ENCODE results near the gene MFRP. TPM values are rescaled to one million over a fixed set of nuclear protein-coding genes. Genes with fewer than 3 reads are reported as not detected.
A peak's percentile ranks its signal among the peaks of the same experiment; 100 is the strongest.

Gene MFRP
- total RNA-seq, 4 donors from 2014 or later = not detected

GRCh38 chr11:119365071-119365591 is 18.6 kb upstream of the MFRP start:
- Histone ChIP-seq H3K27ac (peak overlapping the region in 1 of 3 donors; percentile 60), H3K4me3 (replicated peaks in 1 of 3) (no peak overlapping the region), H3K4me1 (peaks cover 59 to 76% of the 10 kb centered on the region in 2 donors)

GRCh38 chr11:119363851-119364590 is 17.5 kb upstream of the MFRP start:
- H3K9me3 ChIP-seq = no peaks in the 10 kb centered on the region
- peak overlapping the region; percentile 49 to 88 (median 85) for H3K27ac ChIP-seq
- H3K27me3 ChIP-seq = no peaks in the 10 kb centered on the region
- intact Hi-C loops (cut with DNase I) = no loop called here
- peak in 1 of 2 donors; percentile 82 for TF ChIP-seq POLR2A (IDR thresholded peaks at IDR 0.05)
- TF ChIP-seq CTCF (IDR thresholded peaks at IDR 0.05) = no peak
- no peaks in the 10 kb centered on the region for H3K36me3 ChIP-seq
- DNase-seq = peak; percentile 49 to 63
- H3K4me3 ChIP-seq (replicated peaks in 1 of 3) = peak overlapping the region in 2 of 3 donors; percentile 17 to 37
- WGBS, 2 donors = 3 to 18% methylated on average over 4 to 7 of the region's 88 CpGs
- peaks cover 48 to 64% of the 10 kb centered on the region in 2 donors for H3K4me1 ChIP-seq

More at GRCh38 chr11:119365071-119365591, 18.6 kb upstream of the MFRP start:
- intact Hi-C loops (cut with DNase I) = no loop called here
- no peak for DNase-seq
- 75 to 78% methylated on average over 6 of the region's 6 CpGs for WGBS, 2 donors
- Histone ChIP-seq H3K27me3 (no peaks in the 10 kb centered on the region), H3K9me3 (no peaks in the 10 kb centered on the region), H3K36me3 (no peaks in the 10 kb centered on the region)
- TF ChIP-seq CTCF (IDR thresholded peaks at IDR 0.05) (no peak), POLR2A (IDR thresholded peaks at IDR 0.05) (no peak)

GRCh38 chr11:119363081-119363850 is 16.8 kb upstream of the MFRP start:
- intact Hi-C loops (cut with DNase I) = no loop called here
- DNase-seq = peak; percentile 41 to 59
- peaks cover 41 to 57% of the 10 kb centered on the region in 2 donors for H3K4me1 ChIP-seq

GRCh38 chr11:119362741-119363080 is 16.2 kb upstream of the MFRP start:
- Histone ChIP-seq H3K4me1 (peaks cover 37 to 52% of the 10 kb centered on the region in 2 donors), H3K4me3 (replicated peaks in 1 of 3) (no peak overlapping the region)

More at GRCh38 chr11:119363081-119363850, 16.8 kb upstream of the MFRP start:
- TF ChIP-seq CTCF (IDR thresholded peaks at IDR 0.05) = no peak
- TF ChIP-seq POLR2A (IDR thresholded peaks at IDR 0.05) = no peak
- no peaks in the 10 kb centered on the region for H3K36me3 ChIP-seq
- no peaks in the 10 kb centered on the region for H3K27me3 ChIP-seq
- 35 to 62% methylated on average over 17 to 38 of the region's 44 CpGs for WGBS, 2 donors
- peak overlapping the region; percentile 49 to 88 (median 85) for H3K27ac ChIP-seq
- peak overlapping the region in 2 of 3 donors; percentile 17 to 37 for H3K4me3 ChIP-seq (replicated peaks in 1 of 3)
- no peaks in the 10 kb centered on the region for H3K9me3 ChIP-seq

More at GRCh38 chr11:119362741-119363080, 16.2 kb upstream of the MFRP start:
- H3K27me3 ChIP-seq = no peaks in the 10 kb centered on the region
- DNase-seq = no peak
- peak overlapping the region; percentile 36 to 88 (median 85) for H3K27ac ChIP-seq
- no peak for TF ChIP-seq POLR2A (IDR thresholded peaks at IDR 0.05)
- no peak for TF ChIP-seq CTCF (IDR thresholded peaks at IDR 0.05)
- 87% methylated on average over 5 of the region's 5 CpGs for WGBS, 2 donors
- no peaks in the 10 kb centered on the region for H3K36me3 ChIP-seq
- intact Hi-C loops (cut with DNase I) = no loop called here
- H3K9me3 ChIP-seq = no peaks in the 10 kb centered on the region

All from thyroid gland (tissue), 4 donors.